Glomerular endothelial cell (primary cell): ENCODE results near the gene SMAD9. TPM values are rescaled to one million over a fixed set of nuclear protein-coding genes. Genes with fewer than 3 reads are reported as not detected.

Experiments
- DNase-seq: peaks from one replicate; pipeline ENCODE4 v3.0.0-alpha.2; 2011; ENCODE audit warnings: low read depth, low spot score; ENCODE audit errors: extremely low read depth
- total RNA-seq: library from RNA; depleted of rRNA; stranded (reverse); fragments of >200 nt; gene quantifications from 2 replicates; pipeline ENCODE4 v1.2.3, GENCODE V29; 2015

SMAD9 gene
- total RNA-seq, 1 donor from 2014 or later, result 2.3 TPM

GRCh38 chr13:36820222-36820621 lies 99.8 kb downstream of the SMAD9 start:
- no peak for DNase-seq

- no peak for DNase-seq
Measured at GRCh38 chr13:36819739-36820090, 100.3 kb downstream of the SMAD9 start.

GRCh38 chr13:36818804-36819738 lies 101.0 kb downstream of the SMAD9 start, which contains the start of gene RFXAP:
Gene RFXAP, plus strand, starts transcription at chr13:36819222. Its CDS starts 136 bp downstream, at chr13:36819358.
- no peak for DNase-seq

GRCh38 chr13:36817996-36818803 lies 101.8 kb downstream of the SMAD9 start:
- DNase-seq, result no peak

- no peak for DNase-seq
Measured at GRCh38 chr13:36815062-36815461, 105.0 kb downstream of the SMAD9 start.

- no peak for DNase-seq
Measured at GRCh38 chr13:36814465-36814864, 105.6 kb downstream of the SMAD9 start.

- no peak for DNase-seq
Measured at GRCh38 chr13:36813225-36813624, 106.8 kb downstream of the SMAD9 start.

GRCh38 chr13:36807616-36808015 lies 112.4 kb downstream of the SMAD9 start:
- no peak for DNase-seq

GRCh38 chr13:36806102-36806501 lies 113.9 kb downstream of the SMAD9 start:
- DNase-seq, result no peak

- DNase-seq, result no peak
Measured at GRCh38 chr13:36804588-36804987, 115.5 kb downstream of the SMAD9 start.

GRCh38 chr13:36801035-36801434 lies 119.0 kb downstream of the SMAD9 start:
- DNase-seq, result no peak

GRCh38 chr13:36796052-36796451 lies 124.0 kb downstream of the SMAD9 start:
- no peak for DNase-seq

- no peak for DNase-seq
Measured at GRCh38 chr13:36795463-36795862, 124.6 kb downstream of the SMAD9 start.

Other genes with a start within 250 kb of the SMAD9 start
- 0.35 TPM in 1 of 2 replicates, not detected in the other for gene SERTM1, start 246.2 kb downstream of the SMAD9 start, total RNA-seq
- 3.1 and 6.4 TPM in 2 replicates for gene RFXAP, start 101.0 kb downstream of the SMAD9 start, total RNA-seq
- gene ALG5, start 79.1 kb upstream of the SMAD9 start, total RNA-seq, result 27.3 and 30.0 TPM in 2 replicates
- gene EXOSC8, start 80.5 kb upstream of the SMAD9 start, total RNA-seq, result 25.7 and 34.2 TPM in 2 replicates
- gene SUPT20H, start 139.4 kb upstream of the SMAD9 start, total RNA-seq, result 38.9 and 44.2 TPM in 2 replicates
- not detected in 2 replicates for gene CSNK1A1L, start 185.4 kb upstream of the SMAD9 start, total RNA-seq